Measurements from ENCODE around the gene USP4. TPM values are rescaled to one million over a fixed set of nuclear protein-coding genes. Genes with fewer than 3 reads are reported as not detected.

The USP4 gene
- total RNA-seq, 1 donor from 2014 or later, result 45.2 TPM

DNA sequence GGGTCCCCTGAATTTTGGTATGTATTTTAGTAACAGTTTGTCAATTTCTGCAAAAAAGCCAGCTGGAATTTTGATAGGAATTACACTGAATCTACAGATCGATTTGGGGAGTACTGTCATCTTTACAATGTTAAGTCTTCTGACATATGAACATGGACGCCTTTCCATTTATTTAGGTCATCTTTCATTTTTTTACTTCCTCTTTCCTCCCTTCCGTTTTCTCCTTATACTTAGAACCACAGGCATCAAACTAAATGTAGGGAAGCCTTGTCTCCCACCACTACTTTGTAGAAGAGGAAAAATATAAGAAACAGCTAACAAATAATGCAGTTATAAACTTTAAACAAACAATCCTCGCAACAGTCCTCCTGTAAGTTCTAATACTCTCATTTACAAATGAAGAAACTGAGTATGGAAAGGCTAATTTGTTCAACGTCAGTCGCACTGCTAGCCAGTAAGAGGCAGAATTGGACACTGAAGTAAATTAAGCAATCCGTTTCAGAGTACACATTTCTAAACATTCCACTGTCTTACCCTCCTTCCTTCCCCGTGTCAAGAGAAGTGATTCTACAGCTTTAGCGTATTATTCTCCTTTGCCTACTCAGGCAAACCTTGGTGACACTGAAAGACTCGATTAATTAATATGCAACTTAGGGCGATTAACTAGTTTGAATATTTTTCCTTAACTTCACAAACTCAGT lies 46.4 kb upstream of the USP4 start:
- TF ChIP-seq POLR2AphosphoS5 (IDR thresholded peaks at IDR 0.05; ENCODE audit: insufficient read depth in 1 of 2, low read depth in 1 of 2) (no peak), POLR2A (IDR thresholded peaks at IDR 0.05) (no peak)
- TF ChIP-seq, protein P1, sequence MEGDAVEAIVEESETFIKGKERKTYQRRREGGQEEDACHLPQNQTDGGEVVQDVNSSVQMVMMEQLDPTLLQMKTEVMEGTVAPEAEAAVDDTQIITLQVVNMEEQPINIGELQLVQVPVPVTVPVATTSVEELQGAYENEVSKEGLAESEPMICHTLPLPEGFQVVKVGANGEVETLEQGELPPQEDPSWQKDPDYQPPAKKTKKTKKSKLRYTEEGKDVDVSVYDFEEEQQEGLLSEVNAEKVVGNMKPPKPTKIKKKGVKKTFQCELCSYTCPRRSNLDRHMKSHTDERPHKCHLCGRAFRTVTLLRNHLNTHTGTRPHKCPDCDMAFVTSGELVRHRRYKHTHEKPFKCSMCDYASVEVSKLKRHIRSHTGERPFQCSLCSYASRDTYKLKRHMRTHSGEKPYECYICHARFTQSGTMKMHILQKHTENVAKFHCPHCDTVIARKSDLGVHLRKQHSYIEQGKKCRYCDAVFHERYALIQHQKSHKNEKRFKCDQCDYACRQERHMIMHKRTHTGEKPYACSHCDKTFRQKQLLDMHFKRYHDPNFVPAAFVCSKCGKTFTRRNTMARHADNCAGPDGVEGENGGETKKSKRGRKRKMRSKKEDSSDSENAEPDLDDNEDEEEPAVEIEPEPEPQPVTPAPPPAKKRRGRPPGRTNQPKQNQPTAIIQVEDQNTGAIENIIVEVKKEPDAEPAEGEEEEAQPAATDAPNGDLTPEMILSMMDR (IDR thresholded peaks at IDR 0.05), result no peak
- no peak for DNase-seq (ENCODE audit: extremely low spot score in 2 of 2)
- intact Hi-C loops (cut with DNase I), result no loop called here
- H3K4me3 ChIP-seq, result no peak overlapping the region
- H3K4me1 ChIP-seq, result peaks cover 83% of the 10 kb centered on the region
- no peaks in the 10 kb centered on the region for H3K27me3 ChIP-seq
- H3K27ac ChIP-seq, result no peak overlapping the region
- H3K36me3 ChIP-seq, result no peaks in the 10 kb centered on the region
- no peaks in the 10 kb centered on the region for H3K9me3 ChIP-seq

GRCh38 chr3:49385617-49386016 lies 45.8 kb upstream of the USP4 start:
- intact Hi-C loops (cut with DNase I), result no loop called here
- Histone ChIP-seq H3K9me3 (no peaks in the 10 kb centered on the region), H3K27me3 (no peaks in the 10 kb centered on the region), H3K27ac (no peak overlapping the region), H3K4me1 (peaks cover 77% of the 10 kb centered on the region), H3K4me3 (no peak overlapping the region), H3K36me3 (no peaks in the 10 kb centered on the region)
- no peak for DNase-seq (ENCODE audit: extremely low spot score in 2 of 2)
- TF ChIP-seq, protein P1 (IDR thresholded peaks at IDR 0.05), result no peak
- TF ChIP-seq POLR2A (IDR thresholded peaks at IDR 0.05) (no peak), POLR2AphosphoS5 (IDR thresholded peaks at IDR 0.05; ENCODE audit: insufficient read depth in 1 of 2, low read depth in 1 of 2) (no peak)

- Histone ChIP-seq H3K4me3 (no peak overlapping the region), H3K36me3 (no peaks in the 10 kb centered on the region), H3K4me1 (peaks cover 69% of the 10 kb centered on the region), H3K27ac (no peak overlapping the region), H3K27me3 (no peaks in the 10 kb centered on the region), H3K9me3 (no peaks in the 10 kb centered on the region)
- intact Hi-C loops (cut with DNase I), result no loop called here
- TF ChIP-seq, protein P1 (IDR thresholded peaks at IDR 0.05), result no peak
- TF ChIP-seq POLR2A (IDR thresholded peaks at IDR 0.05), result no peak
- TF ChIP-seq POLR2AphosphoS5 (IDR thresholded peaks at IDR 0.05; ENCODE audit: insufficient read depth in 1 of 2, low read depth in 1 of 2), result no peak
- no peak for DNase-seq (ENCODE audit: extremely low spot score in 2 of 2)
Observed at GRCh38 chr3:49383387-49383786, 43.5 kb upstream of the USP4 start.

DNA sequence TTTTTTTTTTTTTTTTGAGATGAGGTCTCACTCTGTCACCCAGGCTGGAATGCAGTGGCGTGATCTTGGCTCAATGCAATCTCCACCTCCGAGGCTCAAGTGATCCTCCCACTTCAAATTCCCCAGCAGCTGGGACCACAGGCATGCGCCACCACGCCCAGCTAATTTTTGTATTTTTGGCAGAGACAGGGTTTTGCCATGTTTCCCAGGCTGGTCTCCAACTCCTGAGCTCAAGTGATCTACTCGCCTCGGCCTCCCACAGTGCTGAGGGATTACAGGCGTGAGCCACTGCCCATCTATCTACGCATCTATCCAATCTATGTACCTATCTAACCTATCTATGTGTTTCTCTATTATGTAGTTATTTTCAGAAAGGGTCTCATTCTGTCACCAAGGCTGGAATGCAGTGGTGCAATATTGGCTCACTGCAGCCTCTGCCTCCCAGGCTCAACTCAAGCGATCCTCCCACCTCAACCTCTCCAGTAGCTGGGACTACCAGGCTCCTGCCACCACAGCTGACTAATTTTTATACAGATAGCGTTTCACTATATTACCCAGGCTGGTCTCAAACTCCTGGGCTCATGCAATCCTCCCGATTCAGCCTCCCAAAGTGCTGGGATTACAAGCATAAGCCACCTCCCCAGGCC lies 38.5 kb upstream of the USP4 start:
- Histone ChIP-seq H3K27me3 (no peaks in the 10 kb centered on the region), H3K4me1 (peaks cover 40% of the 10 kb centered on the region), H3K36me3 (peaks cover 0 to 20% of the 10 kb centered on the region in 2 donors), H3K4me3 (no peak overlapping the region), H3K9me3 (no peaks in the 10 kb centered on the region), H3K27ac (no peak overlapping the region)
- DNase-seq (ENCODE audit: extremely low spot score in 2 of 2), result no peak
- TF ChIP-seq, protein P1 (IDR thresholded peaks at IDR 0.05), result no peak
- TF ChIP-seq POLR2AphosphoS5 (IDR thresholded peaks at IDR 0.05; ENCODE audit: insufficient read depth in 1 of 2, low read depth in 1 of 2), result no peak
- no peak for TF ChIP-seq POLR2A (IDR thresholded peaks at IDR 0.05)
- intact Hi-C loops (cut with DNase I), result no loop called here

DNA sequence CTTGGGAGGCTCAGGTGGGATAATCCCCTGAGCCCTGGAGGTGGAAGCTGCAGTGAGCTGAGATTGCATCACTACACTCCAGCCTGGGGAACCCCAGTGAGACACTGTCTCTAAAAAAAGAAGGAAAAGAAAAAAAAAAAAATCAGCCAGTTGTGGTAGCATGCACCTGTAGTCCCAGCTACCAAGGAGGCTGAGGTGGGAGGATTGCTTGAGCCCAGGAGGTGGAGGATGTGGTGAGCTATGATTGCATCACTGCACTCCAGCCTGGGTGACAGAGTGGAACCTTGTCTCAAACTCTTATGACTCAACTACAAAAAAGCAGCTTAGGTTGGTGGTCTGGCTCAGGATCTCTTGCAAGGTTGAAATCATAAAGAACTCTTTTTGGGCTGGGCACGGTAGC lies 37.6 kb upstream of the USP4 start:
- no peak for DNase-seq (ENCODE audit: extremely low spot score in 2 of 2)
- TF ChIP-seq POLR2AphosphoS5 (IDR thresholded peaks at IDR 0.05; ENCODE audit: insufficient read depth in 1 of 2, low read depth in 1 of 2) (no peak), POLR2A (IDR thresholded peaks at IDR 0.05) (no peak)
- TF ChIP-seq, protein P1 (IDR thresholded peaks at IDR 0.05), result no peak
- Histone ChIP-seq H3K9me3 (no peaks in the 10 kb centered on the region), H3K27me3 (no peaks in the 10 kb centered on the region), H3K36me3 (peaks cover 0 to 29% of the 10 kb centered on the region in 2 donors), H3K27ac (no peak overlapping the region), H3K4me1 (peaks cover 32% of the 10 kb centered on the region), H3K4me3 (no peak overlapping the region)
- intact Hi-C loops (cut with DNase I), result no loop called here

Measured in vagina (tissue), 2 donors.